ENCODE results near the gene PPP5C.

GRCh38 chr19:46427518-46428045 lies 80.7 kb downstream of the PPP5C start:
- TF ChIP-seq CTCF (conservative IDR thresholded peaks at IDR 0.05; ENCODE audit: low read length) (no peak), EZH2phosphoT487 (IDR thresholded peaks at IDR 0.05; ENCODE audit: borderline replicate concordance) (no peak)
